PC-3 (cell line): Measurements from ENCODE around the gene MLYCD. TPM values are rescaled to one million over a fixed set of nuclear protein-coding genes. Genes with fewer than 3 reads are reported as not detected.

ENCODE experiments used
- ATAC-seq: fragments of 200-7000 bp; cut with Tn5 transposase; 2 replicates; pipeline ENCODE4 v1.9.1; 2020; ENCODE audit warnings: mild to moderate bottlenecking, moderate library complexity
- BruUV-seq: library from RNA; stranded (reverse); fragments of 400-500 nt; replicated peaks from 2 replicates; lab custom pipeline; 2021; lab: Mats Ljungman, UMichigan
- CTCF ChIA-PET: fragments of 300-600 bp; sonication (Branson Sonifier 250); formaldehyde crosslinking; loops from one replicate; lab custom pipeline; 2022; ENCODE audit warnings: antibody characterized with exemption; lab: Charles Lee
- POLR2A ChIA-PET: fragments of 300-600 bp; sonication (Branson Sonifier 250); formaldehyde crosslinking; loops from one replicate; lab custom pipeline; 2022; ENCODE audit warnings: antibody characterized with exemption; ENCODE audit not compliant: unreplicated experiment; lab: Charles Lee
- DNase-seq: peaks from one replicate; pipeline ENCODE4 v3.0.0-alpha.2; 2015
- H2AFZ ChIP-seq: fragments of 300-600 bp; sonication (generic); 2 replicates; pipeline ENCODE4 v1.6.0; 2016; ENCODE audit warnings: antibody characterized with exemption, low read length
- H3F3A ChIP-seq: fragments of 300-600 bp; sonication (generic); one replicate; pipeline ENCODE4 v1.6.0; 2017; ENCODE audit warnings: antibody characterized with exemption, low read length, control low read depth, mild to moderate bottlenecking; ENCODE audit not compliant: unreplicated experiment
- H3K27ac ChIP-seq: fragments of 300-600 bp; sonication (generic); 2 replicates; pipeline ENCODE4 v1.5.1; 2016; ENCODE audit warnings: mild to moderate bottlenecking, low read length
- H3K27me3 ChIP-seq: fragments of 300-600 bp; sonication (generic); 2 replicates; pipeline ENCODE4 v1.6.1; 2016; ENCODE audit warnings: low read length, mixed read lengths
- H3K36me3 ChIP-seq: fragments of 300-600 bp; sonication (generic); 2 replicates; pipeline ENCODE4 v1.6.1; 2016; ENCODE audit warnings: low read depth, mixed run types, low read length, mixed read lengths
- H3K4me1 ChIP-seq: fragments of 300-600 bp; sonication (generic); 2 replicates; pipeline ENCODE4 v1.5.1; 2016; ENCODE audit warnings: low read length; ENCODE audit not compliant: insufficient read depth
- H3K4me2 ChIP-seq: fragments of 300-600 bp; sonication (generic); 2 replicates; pipeline ENCODE4 v1.6.0; 2016; ENCODE audit warnings: low read length
- H3K4me3 ChIP-seq: fragments of 300-600 bp; sonication (generic); 2 replicates; pipeline ENCODE4 v1.5.1; 2016; ENCODE audit warnings: mild to moderate bottlenecking, low read length, mixed read lengths
- H3K79me2 ChIP-seq: fragments of 300-600 bp; sonication (generic); 2 replicates; pipeline ENCODE4 v1.6.1; 2017; ENCODE audit warnings: low read length, mixed read lengths
- H3K9ac ChIP-seq: fragments of 300-600 bp; sonication (generic); 2 replicates; pipeline ENCODE4 v1.6.0; 2016; ENCODE audit warnings: mild to moderate bottlenecking, low read length
- H3K9me2 ChIP-seq: fragments of 300-600 bp; sonication (generic); replicated peaks from 2 replicates; pipeline ENCODE4 v1.6.1; 2016; ENCODE audit warnings: mixed run types, low read length, mixed read lengths
- H3K9me3 ChIP-seq: fragments of 300-600 bp; sonication (generic); 2 replicates; pipeline ENCODE4 v1.6.1; 2016; ENCODE audit warnings: low read length, mixed read lengths
- H4K20me1 ChIP-seq: fragments of 300-600 bp; sonication (generic); 2 replicates; pipeline ENCODE4 v1.6.1; 2016; ENCODE audit warnings: low read length, mixed read lengths
- CTCF ChIP-seq: fragments of 300-600 bp; sonication (generic); conservative IDR thresholded peaks from 2 replicates; pipeline ENCODE4 v1.5.1; 2017; ENCODE audit warnings: antibody characterized with exemption, low read depth, mild to moderate bottlenecking, low read length
- EZH2 ChIP-seq: fragments of 300-600 bp; sonication (generic); IDR thresholded peaks from one replicate; pipeline ENCODE4 v1.6.1; 2017; ENCODE audit warnings: antibody characterized with exemption, mild to moderate bottlenecking, low read length; ENCODE audit not compliant: unreplicated experiment
- EZH2phosphoT487 ChIP-seq: fragments of 300-600 bp; sonication (generic); IDR thresholded peaks from 2 replicates; pipeline ENCODE4 v1.6.1; 2018; ENCODE audit warnings: mild to moderate bottlenecking, antibody characterized with exemption, low read length, borderline replicate concordance
- intact Hi-C: fragments of 100-400 bp; cut with micrococcal nuclease; formaldehyde crosslinking; loops from 2 replicates; pipeline ENCODE4 v1.9.0; 2023
- total RNA-seq: library from RNA; depleted of rRNA; stranded (reverse); fragments of >200 nt; gene quantifications from 2 replicates; pipeline ENCODE4 v1.2.3, GENCODE V29; 2014

MLYCD gene
- total RNA-seq, 1 experiment from 2014 or later: 0.95 TPM

GRCh38 chr16:83923581-83924365 is 24.9 kb downstream of the MLYCD start:
- Histone ChIP-seq H3F3A (no peaks in the 10 kb centered on the region), H3K27me3 (no peaks in the 10 kb centered on the region), H3K4me1 (peaks cover 10% of the 10 kb centered on the region), H4K20me1 (no peaks in the 10 kb centered on the region), H3K4me3 (no peak overlapping the region), H3K4me2 (no peak overlapping the region), H3K79me2 (no peaks in the 10 kb centered on the region), H2AFZ (no peak overlapping the region), H3K9ac (no peak overlapping the region), H3K9me3 (no peaks in the 10 kb centered on the region), H3K9me2 (no peaks in the 10 kb centered on the region), H3K36me3 (no peaks in the 10 kb centered on the region), H3K27ac (no peak overlapping the region)
- ChIA-PET CTCF (no interaction called here), POLR2A (no interaction called here)
- no peak for ATAC-seq
- no TSS peak for BruUV-seq
- intact Hi-C loops: no loop called here
- DNase-seq: no peak
- TF ChIP-seq EZH2 (no peak), EZH2phosphoT487 (no peak), CTCF (no peak)

DNA sequence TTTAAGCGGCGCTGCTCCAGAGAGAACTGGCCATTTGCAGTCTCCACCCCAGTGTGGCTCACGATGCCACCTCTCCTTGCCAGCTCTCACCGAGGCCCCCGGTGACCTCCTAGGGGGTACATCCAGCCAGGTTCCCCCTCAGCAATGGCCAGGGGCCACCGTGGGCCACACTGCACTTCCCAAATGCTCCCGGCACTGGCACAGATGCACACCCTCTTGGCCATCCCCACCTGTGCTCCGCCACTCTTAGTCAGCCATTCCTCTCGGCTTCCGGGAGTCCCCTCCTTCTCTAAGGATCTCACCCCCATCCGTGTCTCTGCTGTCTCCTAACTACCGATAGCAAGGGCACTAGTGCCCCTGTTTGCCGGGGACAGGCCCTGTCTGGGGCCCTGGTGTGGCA is 25.8 kb downstream of the MLYCD start:
- Histone ChIP-seq H3F3A (no peaks in the 10 kb centered on the region), H3K27me3 (no peaks in the 10 kb centered on the region), H3K79me2 (no peaks in the 10 kb centered on the region), H2AFZ (no peak overlapping the region), H3K27ac (no peak overlapping the region), H3K4me2 (no peak overlapping the region), H3K36me3 (no peaks in the 10 kb centered on the region), H3K9ac (no peak overlapping the region), H3K9me2 (no peaks in the 10 kb centered on the region), H3K4me3 (no peak overlapping the region), H3K4me1 (peaks cover 10% of the 10 kb centered on the region), H4K20me1 (no peaks in the 10 kb centered on the region), H3K9me3 (no peaks in the 10 kb centered on the region)
- intact Hi-C loops: no loop called here
- no TSS peak for BruUV-seq
- ATAC-seq: no peak
- DNase-seq: no peak
- TF ChIP-seq EZH2phosphoT487: no peak
- TF ChIP-seq CTCF: no peak
- TF ChIP-seq EZH2: no peak
- CTCF ChIA-PET: no interaction called here
- POLR2A ChIA-PET: no interaction called here
